ENCODE data around the gene TMEM207. TPM values are rescaled to one million over a fixed set of nuclear protein-coding genes. Genes with fewer than 3 reads are reported as not detected.

The TMEM207 gene
- total RNA-seq, 1 experiment from 2014 or later: not detected

GRCh38 chr3:190467922-190468321, 18.2 kb upstream of the TMEM207 start:
- BruUV-seq (replicated peaks): no TSS peak
- no peaks in the 10 kb centered on the region for H3K9me3 ChIP-seq (ENCODE audit: control insufficient read depth in 1 of 2, insufficient read depth in 1 of 2, low read depth in 1 of 2, low read length in 2 of 2)
- H4K20me1 ChIP-seq (ENCODE audit: insufficient read depth): no peaks in the 10 kb centered on the region
- H3K79me2 ChIP-seq (ENCODE audit: insufficient read depth, low read length): no peaks in the 10 kb centered on the region
- no peak overlapping the region for H3K9ac ChIP-seq (ENCODE audit: low read length)
- TF ChIP-seq CEBPB (IDR thresholded peaks at IDR 0.05; ENCODE audit: low read depth) (no peak), ZBTB33 (IDR thresholded peaks at IDR 0.05; ENCODE audit: extremely low read depth, insufficient replicate concordance, low read length) (no peak), JUND (IDR thresholded peaks at IDR 0.05) (no peak), EZH2phosphoT487 (IDR thresholded peaks at IDR 0.05; ENCODE audit: borderline replicate concordance) (no peak), FOSL1 (IDR thresholded peaks at IDR 0.05; ENCODE audit: low read depth) (no peak), EGR1 (IDR thresholded peaks at IDR 0.05; ENCODE audit: low read depth) (no peak), SP1 (IDR thresholded peaks at IDR 0.05; ENCODE audit: low read depth) (no peak), ZFX (IDR thresholded peaks at IDR 0.05) (no peak), YY1 (IDR thresholded peaks at IDR 0.05; ENCODE audit: extremely low read depth, insufficient replicate concordance, low read depth, low read length) (no peak), ELF1 (IDR thresholded peaks at IDR 0.05; ENCODE audit: borderline replicate concordance, low read depth) (no peak), SIN3A (IDR thresholded peaks at IDR 0.05; ENCODE audit: low read depth) (no peak), REST (IDR thresholded peaks at IDR 0.05; ENCODE audit: low read depth) (no peak), TCF7L2 (IDR thresholded peaks at IDR 0.05; ENCODE audit: borderline replicate concordance, extremely low read depth, insufficient read depth, insufficient read length) (no peak), SRF (IDR thresholded peaks at IDR 0.05; ENCODE audit: low read depth) (no peak), ZNF274 (IDR thresholded peaks at IDR 0.05; ENCODE audit: low read depth, low read length) (no peak), ATF3 (IDR thresholded peaks at IDR 0.05) (no peak), EZH2 (IDR thresholded peaks at IDR 0.05) (no peak), POLR2AphosphoS5 (IDR thresholded peaks at IDR 0.05; ENCODE audit: low read depth, low read length) (no peak)
- ChIA-PET CTCF (no interaction called here), POLR2A (no interaction called here), RAD21 (ENCODE audit: low non-redundant PET in 1 of 2, low total read pairs in 2 of 2, uncharacterized antibody in 2 of 2, unreplicated experiment in 2 of 2) (no interaction called here)
- intact Hi-C loops (cut with micrococcal nuclease): no loop called here
- no peaks in the 10 kb centered on the region for H3K4me1 ChIP-seq (ENCODE audit: control insufficient read depth in 1 of 2, insufficient read depth in 2 of 2, low read length in 2 of 2)
- ATAC-seq: no peak
- no peak overlapping the region for H3K27ac ChIP-seq (ENCODE audit: low read depth, low read length)
- H2AFZ ChIP-seq (ENCODE audit: low read depth, low read length, poor library complexity, severe bottlenecking): no peak overlapping the region
- no peak overlapping the region for H3K4me2 ChIP-seq (ENCODE audit: low read length)
- H3K9me2 ChIP-seq (ENCODE audit: insufficient read depth): no peaks in the 10 kb centered on the region
- H3K27me3 ChIP-seq (ENCODE audit: insufficient read depth, low read length): no peaks in the 10 kb centered on the region
- DNase-seq (ENCODE audit: low read depth, low spot score): no peak
- H3K4me3 ChIP-seq (replicated peaks in 1 of 2; ENCODE audit: low read depth in 1 of 2, low read length in 2 of 2): no peak overlapping the region
- H3K36me3 ChIP-seq (ENCODE audit: control insufficient read depth in 1 of 2, insufficient read depth in 2 of 2, low read length in 2 of 2): no peaks in the 10 kb centered on the region

Measured in HCT116 (cell line).